Heart left ventricle (tissue), 16 donors: Measurements from ENCODE around the gene PCK1. TPM values are rescaled to one million over a fixed set of nuclear protein-coding genes. Genes with fewer than 3 reads are reported as not detected.

ENCODE experiments used
- ATAC-seq, 4 donors: fragments of 200-7000 bp; cut with Tn5 transposase; one replicate each; pipeline ENCODE4 v1.9.1; 2020 to 2022; ENCODE audit warnings: moderate library complexity in 4 of 4, mild to moderate bottlenecking in 3 of 4, moderate number of reproducible peaks in 1 of 4
- DNase-seq, 5 donors: peaks; one replicate each; pipeline ENCODE4 v3.0.0-alpha.2; 2020
- H3K27ac ChIP-seq, 12 donors: fragments of 200-600 bp; sonication (generic) in 4 of 12; one replicate each; pipeline versions ENCODE4 v1.5.0 to v1.8.0; 2016 to 2022; ENCODE audit warnings: mild to moderate bottlenecking in 2 of 12
- H3K27me3 ChIP-seq, 9 donors: fragments of 200-600 bp; sonication (generic) in 2 of 9; one replicate each; pipeline versions ENCODE4 v1.5.1 to v1.8.0; 2016 to 2022; ENCODE audit warnings: mild to moderate bottlenecking in 3 of 9
- H3K36me3 ChIP-seq, 9 donors: fragments of 200-600 bp; sonication (generic) in 2 of 9; one replicate each; pipeline versions ENCODE4 v1.5.0 to v1.8.0; 2018 to 2022; ENCODE audit warnings: mild to moderate bottlenecking in 2 of 9
- H3K4me1 ChIP-seq, 12 donors: fragments of 200-600 bp; sonication (generic) in 4 of 12; one replicate each; pipeline versions ENCODE4 v1.5.0 to v1.8.0; 2016 to 2022; ENCODE audit warnings: mild to moderate bottlenecking in 3 of 12
- H3K4me3 ChIP-seq, 12 donors: fragments of 200-600 bp; sonication (generic) in 4 of 12; one replicate each; pipeline versions ENCODE4 v1.5.0 to v1.8.0; 2017 to 2022; ENCODE audit warnings: mild to moderate bottlenecking in 9 of 12, moderate library complexity in 4 of 12
- H3K9me3 ChIP-seq, 12 donors: fragments of 200-600 bp; sonication (generic) in 4 of 12; one replicate each; pipeline versions ENCODE4 v1.5.0 to v1.8.0; 2016 to 2022; ENCODE audit warnings: mild to moderate bottlenecking in 1 of 12
- CTCF ChIP-seq, 12 donors: fragments of 200-600 bp; sonication (generic) in 4 of 12; IDR thresholded peaks; one replicate each; pipeline versions ENCODE4 v1.5.0 to v1.8.0; 2018 to 2022; ENCODE audit warnings: antibody characterized with exemption in 12 of 12, mild to moderate bottlenecking in 5 of 12
- POLR2A ChIP-seq, 2 donors: fragments of 450-650 bp; IDR thresholded peaks; one replicate each; pipeline ENCODE4 v1.6.1; 2017; ENCODE audit warnings: antibody characterized with exemption in 2 of 2, mild to moderate bottlenecking in 2 of 2, moderate library complexity in 2 of 2
- WGBS, 4 donors: extraction: QIAGEN DNeasy Blood & Tissue Kit in 2 of 4; methylation state at CpG; one replicate each; pipeline versions ENCODE4 v1.1.5 to v1.1.7; 2013 to 2018; 5-methylcytosine and 5-hydroxymethylcytosine counted together
- intact Hi-C, 10 donors: fragments of 100-400 bp; cut with DNase I; formaldehyde crosslinking; loops; one replicate each; pipeline versions ENCODE4 v1.11.1 to v1.14.2; 2022
- polyA plus RNA-seq, 2 donors: library from polyadenylated mRNA; stranded (reverse); fragments of 200-250 nt; gene quantifications; one replicate each; pipeline ENCODE4 v1.2.3, GENCODE V29; 2013
- total RNA-seq, 9 donors: library from RNA; depleted of rRNA in 2 of 9; stranded (reverse); fragments of >200 nt in 2 of 9; fragmentation: NEBNext Ultra II Directional in 3 of 9; extraction: Animal tissue kit (Norgen Biotek cat#: 25700) in 3 of 9; gene quantifications; one replicate each; pipeline versions ENCODE4 v1.1.0 to v1.2.4, GENCODE V29; 2016 to 2023
- donor health status: ischemic (EF 13 %, LVEDD 7.1; RV severe dilation, severe dysfunction).
- donor health status: healthy with polysubstance abuse.
- donor health status: DM: no; HTN: yes; CAD: no.
- donor health status: DM: no; HTN: no; CAD: no.
- donor health status: ischemic (EF 25% LVEDD 6.9; RV normal size, moderate dysfunction).
- donor health status: ischemic (EF 25% LVEDD 5.7; RV mildly dilated, moderate dysfunction).
- donor health status: healthy.
- donor health status: DM: yes; HTN: yes; CAD: no.
- donor health status: ischemic (EF 35%, LVEDD 5.7; RV mildly dilated, moderate dysfunction).
- donor health status: nonischemic (EF 11% LVEDD 7.7; RV severe dilation, severe dysfunction).
- donor health status: DM: yes; HTN: yes; CAD: no.
- donor health status: PGD.
- donor health status: ischemic (EF 29% LVEDD 5.4; RV normal size, mild dysfunction).
- donor health status: nonischemic (EF 23%, LVEDD 6.1; RV moderate dilation, normal function).

PCK1 gene
- total and polyA plus RNA-seq, 11 donors, result 0.13 to 22.0 (median 0.40) TPM; not detected in 2

- no peak overlapping the region for H3K27ac ChIP-seq
- no peaks in the 10 kb centered on the region for H3K27me3 ChIP-seq
- H3K36me3 ChIP-seq, result no peaks in the 10 kb centered on the region
- 43 to 47% (median 47%) methylated on average over 19 of the region's 19 CpGs for WGBS, 4 donors
- TF ChIP-seq POLR2A (IDR thresholded peaks at IDR 0.05), result no peak
- intact Hi-C loops, result no loop called here
- no peaks in the 10 kb centered on the region for H3K9me3 ChIP-seq
- DNase-seq (no peak), ATAC-seq (no peak)
- no peaks in the 10 kb centered on the region for H3K4me1 ChIP-seq
- H3K4me3 ChIP-seq, result no peak overlapping the region
Measured at GRCh38 chr20:57526885-57527460, 33.9 kb upstream of the PCK1 start.

GRCh38 chr20:57527728-57528127 lies 33.2 kb upstream of the PCK1 start:
- Histone ChIP-seq H3K36me3 (no peaks in the 10 kb centered on the region), H3K27me3 (no peaks in the 10 kb centered on the region), H3K9me3 (peaks cover 0 to 3% (median 0%) of the 10 kb centered on the region in 12 donors), H3K4me3 (no peak overlapping the region), H3K4me1 (no peaks in the 10 kb centered on the region), H3K27ac (no peak overlapping the region)
- WGBS, 4 donors, result 79 to 84% (median 83%) methylated on average over 6 of the region's 6 CpGs
- TF ChIP-seq POLR2A (IDR thresholded peaks at IDR 0.05), result no peak
- no peak for TF ChIP-seq CTCF (IDR thresholded peaks at IDR 0.05)
- DNase-seq (no peak), ATAC-seq (no peak)
- intact Hi-C loops, result no loop called here

GRCh38 chr20:57528148-57528547 lies 32.8 kb upstream of the PCK1 start:
- H3K4me1 ChIP-seq, result no peaks in the 10 kb centered on the region
- no peak overlapping the region for H3K4me3 ChIP-seq
- no peaks in the 10 kb centered on the region for H3K27me3 ChIP-seq
- ATAC-seq (no peak), DNase-seq (no peak)
- H3K27ac ChIP-seq, result no peak overlapping the region
- WGBS, 4 donors, result 90 to 97% (median 93%) methylated on average over 4 of the region's 4 CpGs
- TF ChIP-seq CTCF (IDR thresholded peaks at IDR 0.05) (no peak), POLR2A (IDR thresholded peaks at IDR 0.05) (no peak)
- intact Hi-C loops, result no loop called here
- H3K9me3 ChIP-seq, result peaks cover 0 to 7% (median 0%) of the 10 kb centered on the region in 12 donors
- H3K36me3 ChIP-seq, result no peaks in the 10 kb centered on the region

GRCh38 chr20:57529160-57529585 lies 31.7 kb upstream of the PCK1 start:
- Histone ChIP-seq H3K4me1 (no peaks in the 10 kb centered on the region), H3K9me3 (peaks cover 0 to 8% (median 0%) of the 10 kb centered on the region in 12 donors), H3K27me3 (peaks cover 0 to 5% (median 0%) of the 10 kb centered on the region in 9 donors), H3K4me3 (no peak overlapping the region), H3K36me3 (no peaks in the 10 kb centered on the region), H3K27ac (no peak overlapping the region)
- DNase-seq, result no peak
- ATAC-seq, result no peak
- WGBS, 4 donors, result 87 to 91% (median 90%) methylated on average over 8 of the region's 8 CpGs
- no peak for TF ChIP-seq POLR2A (IDR thresholded peaks at IDR 0.05)
- TF ChIP-seq CTCF (IDR thresholded peaks at IDR 0.05), result no peak
- intact Hi-C loops, result no loop called here

- intact Hi-C loops, result no loop called here
- H3K27ac ChIP-seq, result no peak overlapping the region
- H3K9me3 ChIP-seq, result peaks cover 0 to 8% (median 0%) of the 10 kb centered on the region in 12 donors
- WGBS, 4 donors, result 78 to 84% (median 80%) methylated on average over 3 of the region's 3 CpGs
- no peaks in the 10 kb centered on the region for H3K4me1 ChIP-seq
- no peak for ATAC-seq
- H3K36me3 ChIP-seq, result no peaks in the 10 kb centered on the region
- no peak overlapping the region for H3K4me3 ChIP-seq
- DNase-seq, result no peak
- TF ChIP-seq POLR2A (IDR thresholded peaks at IDR 0.05) (no peak), CTCF (IDR thresholded peaks at IDR 0.05) (no peak)
- H3K27me3 ChIP-seq, result peaks cover 0 to 7% (median 0%) of the 10 kb centered on the region in 9 donors
Measured at GRCh38 chr20:57529810-57530209, 31.1 kb upstream of the PCK1 start.
